Measurements from ENCODE around the gene RANBP9. TPM values are rescaled to one million over a fixed set of nuclear protein-coding genes. Genes with fewer than 3 reads are reported as not detected.

The RANBP9 gene
- total and polyA plus RNA-seq, 2 donors (not counting 3 experiments of a cell fraction or from before 2014, with no cell fraction given) = 15.1 to 40.2 TPM

DNA sequence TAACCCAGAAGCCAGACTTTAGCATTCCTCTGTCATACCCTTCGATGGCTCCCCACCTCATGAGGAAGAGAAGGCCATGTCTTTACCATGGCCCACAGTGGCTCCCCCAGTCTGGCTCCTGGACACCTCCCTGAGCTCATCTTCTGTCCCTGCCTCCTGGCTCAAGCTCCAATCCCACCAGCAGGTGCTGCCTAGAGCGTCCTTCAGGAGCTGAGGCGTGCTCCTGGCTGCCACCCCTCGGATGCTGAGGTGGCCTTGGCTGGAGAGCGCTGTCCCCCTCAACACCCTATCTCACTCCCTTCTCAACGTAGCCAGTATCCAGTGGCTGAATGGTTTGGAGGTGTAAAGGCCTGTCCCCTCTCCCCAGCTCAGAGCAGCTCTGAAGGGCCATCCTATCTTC, 47.4 kb upstream of the RANBP9 start:
- no peaks in the 10 kb centered on the region for H3K4me1 ChIP-seq (ENCODE audit: control insufficient read depth, extremely low read depth, insufficient read depth, low read length)
- intact Hi-C loops (cut with micrococcal nuclease) = no loop called here
- CTCF ChIA-PET = interaction anchor here (0.8 to 1.4 kb wide), 2 partner anchors 24 to 32 kb away, joined by 3 to 4 read pairs; no protein-coding TSS in a partner anchor
- no peaks in the 10 kb centered on the region for H3K9me1 ChIP-seq (replicated peaks; ENCODE audit: control insufficient read depth, extremely low read depth, insufficient read depth, low read length)
- BruUV-seq (replicated peaks) = no TSS peak
- H3K27ac ChIP-seq (ENCODE audit: insufficient read depth, low read depth, low read length) = no peak overlapping the region
- no peak overlapping the region for H3K4me2 ChIP-seq (ENCODE audit: insufficient read depth, low read length)
- peaks cover 3 to 4% of the 10 kb centered on the region in 2 experiments for H3K27me3 ChIP-seq (ENCODE audit: control insufficient read depth in 2 of 2, insufficient read depth in 2 of 2, low read length in 2 of 2)
- FAIRE-seq = no peak
- DNase-seq (ENCODE audit: low read depth, low spot score) = no peak
- dilution Hi-C loops (cut with MboI; ENCODE audit: extremely low pct_ligation_motif_present, low sequenced_read_pairs) = no loop called here
- H3K9ac ChIP-seq (replicated peaks; ENCODE audit: extremely low read depth, insufficient read depth, low read length) = no peak overlapping the region
- no peaks in the 10 kb centered on the region for H3K9me3 ChIP-seq (replicated peaks; ENCODE audit: control insufficient read depth, insufficient read depth, low read length)
- no peaks in the 10 kb centered on the region for H3K79me2 ChIP-seq (ENCODE audit: control insufficient read depth, insufficient read depth, low read length)
- POLR2A ChIA-PET = no interaction called here
- H3K36me3 ChIP-seq (ENCODE audit: control insufficient read depth in 2 of 2, extremely low read depth in 1 of 2, insufficient read depth in 2 of 2, low read length in 2 of 2) = no peaks in the 10 kb centered on the region
- no peaks in the 10 kb centered on the region for H4K20me1 ChIP-seq (replicated peaks; ENCODE audit: control insufficient read depth, extremely low read depth, insufficient read depth, low read length)
- H3K4me3 ChIP-seq (replicated peaks in 1 of 3; ENCODE audit: insufficient read depth in 1 of 3, low read depth in 1 of 3, low read length in 3 of 3) = no peak overlapping the region
- H2AFZ ChIP-seq (ENCODE audit: low read depth, low read length) = no peak overlapping the region
- TF ChIP-seq FOS (IDR thresholded peaks at IDR 0.05; ENCODE audit: borderline replicate concordance, insufficient read depth, low read length) = no peak
- no peak for TF ChIP-seq GATA2 (IDR thresholded peaks at IDR 0.05; ENCODE audit: insufficient read depth, insufficient read length, low read depth, low read length)
- TF ChIP-seq, protein P1, sequence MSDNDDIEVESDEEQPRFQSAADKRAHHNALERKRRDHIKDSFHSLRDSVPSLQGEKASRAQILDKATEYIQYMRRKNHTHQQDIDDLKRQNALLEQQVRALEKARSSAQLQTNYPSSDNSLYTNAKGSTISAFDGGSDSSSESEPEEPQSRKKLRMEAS (IDR thresholded peaks at IDR 0.05; ENCODE audit: insufficient read depth, insufficient read length) = no peak
- no peak for TF ChIP-seq JUN (IDR thresholded peaks at IDR 0.05; ENCODE audit: borderline replicate concordance, insufficient read depth, insufficient read length, low read depth)
- TF ChIP-seq POLR2AphosphoS5 (IDR thresholded peaks at IDR 0.05; ENCODE audit: insufficient read depth, low read depth, low read length) = no peak
- TF ChIP-seq, protein P2, sequence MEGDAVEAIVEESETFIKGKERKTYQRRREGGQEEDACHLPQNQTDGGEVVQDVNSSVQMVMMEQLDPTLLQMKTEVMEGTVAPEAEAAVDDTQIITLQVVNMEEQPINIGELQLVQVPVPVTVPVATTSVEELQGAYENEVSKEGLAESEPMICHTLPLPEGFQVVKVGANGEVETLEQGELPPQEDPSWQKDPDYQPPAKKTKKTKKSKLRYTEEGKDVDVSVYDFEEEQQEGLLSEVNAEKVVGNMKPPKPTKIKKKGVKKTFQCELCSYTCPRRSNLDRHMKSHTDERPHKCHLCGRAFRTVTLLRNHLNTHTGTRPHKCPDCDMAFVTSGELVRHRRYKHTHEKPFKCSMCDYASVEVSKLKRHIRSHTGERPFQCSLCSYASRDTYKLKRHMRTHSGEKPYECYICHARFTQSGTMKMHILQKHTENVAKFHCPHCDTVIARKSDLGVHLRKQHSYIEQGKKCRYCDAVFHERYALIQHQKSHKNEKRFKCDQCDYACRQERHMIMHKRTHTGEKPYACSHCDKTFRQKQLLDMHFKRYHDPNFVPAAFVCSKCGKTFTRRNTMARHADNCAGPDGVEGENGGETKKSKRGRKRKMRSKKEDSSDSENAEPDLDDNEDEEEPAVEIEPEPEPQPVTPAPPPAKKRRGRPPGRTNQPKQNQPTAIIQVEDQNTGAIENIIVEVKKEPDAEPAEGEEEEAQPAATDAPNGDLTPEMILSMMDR (IDR thresholded peaks at IDR 0.05; ENCODE audit: extremely low read depth in 1 of 2, insufficient read depth in 1 of 2, low read depth in 1 of 2, low read length in 2 of 2) = no peak

All from endothelial cell of umbilical vein (primary cell).